ENCODE measurements around the gene FYN.

FYN gene

GRCh38 chr6:111766201-111766857, 106.9 kb downstream of the FYN start:
- H3K4me3 Mint-ChIP-seq, result peak overlapping the region; percentile 67
- H3K27me3 Mint-ChIP-seq, result no peaks in the 10 kb centered on the region
- peaks cover 99% of the 10 kb centered on the region for H3K4me1 Mint-ChIP-seq (ENCODE audit: low read depth)
- no peaks in the 10 kb centered on the region for H3K9me3 Mint-ChIP-seq (ENCODE audit: low read depth)
- peak overlapping the region; percentile 100 for H3K27ac Mint-ChIP-seq
- peaks cover 35% of the 10 kb centered on the region for H3K36me3 Mint-ChIP-seq

DNA sequence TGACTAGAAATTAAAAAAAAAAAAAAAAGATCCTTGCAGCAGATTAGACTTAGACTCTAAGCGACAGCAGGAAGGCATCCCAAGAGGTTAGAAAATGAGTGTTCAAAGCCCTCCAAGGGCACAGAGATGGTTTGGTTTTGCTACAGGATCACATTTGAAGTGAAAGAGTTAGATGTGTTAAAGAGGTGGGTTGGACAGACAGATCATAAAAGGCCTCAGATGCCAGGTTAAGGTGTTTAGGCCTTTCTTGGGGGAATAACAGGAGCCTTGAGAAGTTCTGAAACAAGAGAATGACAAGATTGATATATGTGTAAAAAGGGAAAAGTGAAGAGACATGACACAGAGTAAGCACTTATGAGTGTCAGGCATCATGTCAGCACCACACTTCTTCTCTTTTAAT, 107.5 kb downstream of the FYN start:
- Mint-ChIP-seq H3K27ac (peak overlapping the region; percentile 100), H3K4me1 (ENCODE audit: low read depth) (peaks cover 99% of the 10 kb centered on the region), H3K4me3 (peak overlapping the region; percentile 67), H3K9me3 (ENCODE audit: low read depth) (no peaks in the 10 kb centered on the region), H3K36me3 (peaks cover 37% of the 10 kb centered on the region), H3K27me3 (no peaks in the 10 kb centered on the region)

DNA sequence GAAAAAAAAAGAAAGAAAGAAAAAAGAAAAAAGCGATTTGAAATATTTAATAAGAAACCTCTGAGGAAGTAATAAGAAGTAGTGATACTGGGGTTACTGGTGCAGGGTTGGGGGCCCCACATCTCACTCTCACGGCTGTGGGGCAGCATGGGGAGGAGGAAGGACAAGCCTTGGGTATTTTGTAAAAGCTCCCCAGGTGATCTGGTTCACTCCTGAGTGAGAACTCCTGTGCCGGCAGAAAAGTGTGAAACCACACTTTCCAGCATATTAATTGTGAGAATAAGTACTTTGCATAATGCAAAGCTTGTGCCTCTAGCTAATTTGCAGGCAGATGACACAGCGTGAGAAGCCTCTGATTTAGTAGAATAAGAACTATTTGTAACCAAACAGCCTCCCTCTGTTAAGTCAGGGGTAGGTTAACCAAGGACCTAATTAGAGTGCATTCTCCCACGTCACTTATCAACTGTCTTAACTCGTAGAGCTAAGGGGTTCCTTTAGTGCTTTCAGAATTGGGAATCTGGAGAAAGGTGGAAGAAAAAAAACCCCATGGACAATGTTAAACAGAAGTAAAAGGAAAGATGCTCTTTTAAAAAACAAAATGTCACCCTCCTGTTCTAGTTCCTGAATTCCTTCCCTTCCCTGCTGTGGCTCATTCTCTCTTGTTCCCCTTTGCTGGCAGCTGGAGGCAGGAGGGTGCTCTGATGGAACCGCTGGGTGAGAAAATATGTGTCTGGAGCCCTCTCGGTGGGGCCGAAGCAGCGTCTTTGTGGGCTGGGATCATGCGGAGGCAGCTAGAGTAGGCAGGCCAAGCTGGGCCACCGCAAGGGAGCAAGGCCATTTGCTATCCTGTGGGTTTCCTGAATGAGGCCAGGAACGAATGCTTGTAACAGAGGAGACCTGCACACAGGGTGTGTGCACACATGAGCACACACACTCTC, 108.7 kb downstream of the FYN start:
- H3K9me3 Mint-ChIP-seq (ENCODE audit: low read depth), result no peaks in the 10 kb centered on the region
- no peaks in the 10 kb centered on the region for H3K27me3 Mint-ChIP-seq
- H3K27ac Mint-ChIP-seq, result peak overlapping the region; percentile 100
- H3K4me1 Mint-ChIP-seq (ENCODE audit: low read depth), result peaks cover 99% of the 10 kb centered on the region
- peak overlapping the region; percentile 75 for H3K4me3 Mint-ChIP-seq
- peaks cover 30% of the 10 kb centered on the region for H3K36me3 Mint-ChIP-seq

DNA sequence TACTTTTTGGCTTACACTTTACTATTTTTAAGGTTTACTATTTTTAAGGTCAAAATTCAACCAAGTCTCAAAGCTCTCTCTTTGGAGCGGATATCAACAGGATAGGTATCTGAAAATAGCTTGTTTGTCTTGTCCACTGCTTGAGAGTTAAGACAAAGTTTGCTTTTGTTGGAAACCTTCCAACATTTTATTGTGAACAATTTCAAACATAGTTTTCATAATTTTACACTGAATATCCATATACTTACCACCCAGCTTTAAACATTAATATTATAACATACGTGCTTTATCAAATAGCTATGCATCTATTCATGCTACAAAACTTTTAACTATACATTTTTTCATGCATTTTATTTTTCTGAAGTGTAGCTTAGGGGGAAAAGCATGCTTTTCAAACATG, 109.9 kb downstream of the FYN start:
- H3K4me1 Mint-ChIP-seq (ENCODE audit: low read depth), result peaks cover 99% of the 10 kb centered on the region
- no peaks in the 10 kb centered on the region for H3K27me3 Mint-ChIP-seq
- H3K36me3 Mint-ChIP-seq, result peaks cover 36% of the 10 kb centered on the region
- H3K9me3 Mint-ChIP-seq (ENCODE audit: low read depth), result no peaks in the 10 kb centered on the region
- H3K27ac Mint-ChIP-seq, result peak overlapping the region; percentile 100
- H3K4me3 Mint-ChIP-seq, result peak overlapping the region; percentile 75

DNA sequence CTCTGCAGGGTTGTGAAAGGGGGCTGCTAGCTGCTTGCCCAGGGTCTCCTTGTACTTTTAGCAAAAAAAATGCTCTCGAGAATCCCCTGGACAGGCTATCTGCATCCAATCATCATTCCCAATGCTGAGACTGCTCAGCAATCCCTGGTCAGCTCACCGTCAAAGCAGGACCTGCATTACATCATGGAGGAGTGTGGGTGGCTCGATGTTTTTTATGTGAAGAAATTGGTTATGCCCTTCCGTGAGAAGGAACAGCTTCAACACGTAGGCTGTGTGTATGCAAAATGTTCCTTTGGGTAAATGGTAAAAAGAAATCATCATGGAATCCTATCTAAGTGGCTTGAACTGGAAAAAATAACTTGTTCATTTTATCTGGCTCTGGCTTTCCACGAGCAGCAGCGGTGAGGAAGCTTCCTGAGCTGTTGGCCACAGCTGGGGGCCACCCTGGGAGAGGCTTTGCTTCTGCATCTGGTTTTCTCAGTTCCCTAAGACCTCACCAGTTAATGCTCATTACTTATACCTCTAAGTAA, 111.4 kb downstream of the FYN start:
- Mint-ChIP-seq H3K4me3 (peak overlapping the region; percentile 75), H3K27me3 (no peaks in the 10 kb centered on the region), H3K9me3 (ENCODE audit: low read depth) (no peaks in the 10 kb centered on the region), H3K4me1 (ENCODE audit: low read depth) (peaks cover 99% of the 10 kb centered on the region), H3K27ac (peak overlapping the region; percentile 100), H3K36me3 (peaks cover 46% of the 10 kb centered on the region)

GRCh38 chr6:111761212-111761611, 112.0 kb downstream of the FYN start:
- Mint-ChIP-seq H3K36me3 (peaks cover 42% of the 10 kb centered on the region), H3K4me1 (ENCODE audit: low read depth) (peaks cover 96% of the 10 kb centered on the region), H3K4me3 (peak overlapping the region; percentile 75), H3K27me3 (no peaks in the 10 kb centered on the region), H3K9me3 (ENCODE audit: low read depth) (no peaks in the 10 kb centered on the region), H3K27ac (peak overlapping the region; percentile 100)

DNA sequence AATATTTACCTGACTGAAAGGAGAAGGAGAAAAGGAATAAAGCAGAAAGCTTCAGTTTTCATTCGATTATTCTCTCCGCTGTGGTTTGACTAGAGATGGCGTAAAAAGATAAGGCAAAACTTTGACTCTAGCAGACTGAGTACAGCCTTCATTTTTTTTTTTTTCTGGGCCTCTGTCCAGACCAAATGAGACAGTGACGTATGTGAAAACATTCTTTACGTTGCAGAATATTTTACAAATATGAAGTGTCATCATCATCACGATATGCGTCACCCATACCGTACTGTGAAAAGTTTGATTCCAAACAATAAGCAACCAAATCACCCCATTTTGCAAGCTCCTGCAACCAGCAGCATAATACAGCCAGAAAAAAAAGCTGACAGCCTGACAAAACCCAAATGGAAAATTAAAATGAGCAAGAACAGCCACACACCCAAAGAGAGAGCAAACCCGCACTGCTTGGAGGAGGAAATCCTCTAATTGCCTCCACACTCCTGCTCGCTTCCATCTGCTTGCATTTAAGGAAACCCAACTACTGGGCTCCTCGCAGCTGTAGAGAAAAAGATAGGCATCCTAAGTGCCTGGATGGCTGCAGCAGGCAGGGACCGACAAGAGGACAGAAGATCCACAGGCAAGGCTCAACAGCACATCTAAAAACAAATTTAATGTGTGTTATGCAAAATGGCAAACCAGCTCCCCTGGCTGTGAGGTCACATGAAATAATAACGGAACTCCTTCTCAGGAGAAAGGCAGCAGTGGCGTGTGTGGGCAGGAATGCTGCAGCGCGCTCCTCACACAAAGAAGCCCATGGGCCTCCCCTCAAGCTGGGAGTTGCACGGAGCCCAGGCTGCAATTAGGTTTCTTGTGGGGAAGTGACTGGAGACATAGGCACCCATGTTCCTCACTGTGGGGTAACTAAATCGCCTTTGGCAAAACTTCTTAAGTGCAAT, 113.1 kb downstream of the FYN start:
- Mint-ChIP-seq H3K36me3 (peaks cover 43% of the 10 kb centered on the region), H3K27ac (peak overlapping the region; percentile 100), H3K27me3 (no peaks in the 10 kb centered on the region), H3K9me3 (ENCODE audit: low read depth) (no peaks in the 10 kb centered on the region), H3K4me1 (ENCODE audit: low read depth) (peaks cover 96% of the 10 kb centered on the region), H3K4me3 (peak overlapping the region; percentile 91)

DNA sequence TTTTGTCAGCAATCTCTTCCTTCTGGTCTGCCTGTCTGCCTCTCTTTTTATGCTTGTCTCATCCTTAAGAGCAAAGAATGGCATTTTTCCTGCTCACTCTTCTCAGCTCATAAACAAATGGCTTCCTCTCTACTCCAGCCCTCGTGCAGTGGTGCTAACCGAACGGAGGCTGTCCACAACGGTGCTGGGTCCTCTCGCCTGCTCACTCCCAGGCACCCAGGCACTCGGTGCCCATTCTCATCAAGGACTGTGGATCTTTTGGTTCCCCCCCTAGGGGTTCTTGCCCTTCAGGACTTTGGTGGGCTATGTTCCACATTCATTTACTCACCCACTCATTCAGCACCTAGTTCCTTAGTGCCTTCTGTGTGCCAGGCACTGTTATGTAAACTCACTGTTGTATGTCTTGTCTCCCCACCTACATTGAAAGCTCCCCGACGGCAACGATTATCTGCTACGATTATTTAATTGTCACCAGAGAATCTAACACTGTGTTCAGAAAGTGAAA, 113.9 kb downstream of the FYN start:
- H3K4me3 Mint-ChIP-seq, result peak overlapping the region; percentile 91
- no peaks in the 10 kb centered on the region for H3K9me3 Mint-ChIP-seq (ENCODE audit: low read depth)
- H3K4me1 Mint-ChIP-seq (ENCODE audit: low read depth), result peaks cover 96% of the 10 kb centered on the region
- peak overlapping the region; percentile 100 for H3K27ac Mint-ChIP-seq
- H3K36me3 Mint-ChIP-seq, result peaks cover 41% of the 10 kb centered on the region
- H3K27me3 Mint-ChIP-seq, result no peaks in the 10 kb centered on the region

- no peaks in the 10 kb centered on the region for H3K27me3 Mint-ChIP-seq
- peak overlapping the region; percentile 100 for H3K27ac Mint-ChIP-seq
Observed at GRCh38 chr6:111758608-111759329, 114.5 kb downstream of the FYN start.

GRCh38 chr6:111757342-111757741, 115.9 kb downstream of the FYN start:
- Mint-ChIP-seq H3K27me3 (no peaks in the 10 kb centered on the region), H3K36me3 (peaks cover 56% of the 10 kb centered on the region), H3K4me3 (peak overlapping the region; percentile 91), H3K4me1 (ENCODE audit: low read depth) (peaks cover 97% of the 10 kb centered on the region), H3K9me3 (ENCODE audit: low read depth) (peaks cover 1% of the 10 kb centered on the region), H3K27ac (peak overlapping the region; percentile 100)

More at GRCh38 chr6:111758608-111759329, 114.5 kb downstream of the FYN start:
- H3K4me1 Mint-ChIP-seq (ENCODE audit: low read depth), result peaks cover 97% of the 10 kb centered on the region
- H3K9me3 Mint-ChIP-seq (ENCODE audit: low read depth), result no peaks in the 10 kb centered on the region
- peak overlapping the region; percentile 91 for H3K4me3 Mint-ChIP-seq
- H3K36me3 Mint-ChIP-seq, result peaks cover 48% of the 10 kb centered on the region

DNA sequence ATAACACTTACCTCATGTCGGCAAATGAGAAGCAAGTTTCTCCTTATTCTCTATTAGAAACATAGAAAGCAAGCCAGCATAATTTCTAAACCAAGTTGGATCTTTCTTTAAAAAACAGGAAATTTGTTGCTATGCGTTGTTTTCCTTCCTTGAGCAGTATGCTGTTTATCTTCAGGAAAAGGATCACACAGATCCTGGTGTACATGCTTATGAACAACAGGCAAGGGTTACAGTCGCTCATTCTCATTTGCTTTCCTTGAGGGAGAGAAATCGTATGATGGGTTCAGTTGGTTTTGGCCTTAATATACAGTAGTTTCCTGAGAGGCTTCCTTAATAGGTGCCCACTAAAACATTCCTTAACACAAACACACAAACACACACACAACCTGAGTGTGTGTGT, 118.8 kb downstream of the FYN start:
- Mint-ChIP-seq H3K27me3 (no peaks in the 10 kb centered on the region), H3K36me3 (peaks cover 62% of the 10 kb centered on the region), H3K4me3 (peak overlapping the region; percentile 84), H3K27ac (peak overlapping the region; percentile 97), H3K9me3 (ENCODE audit: low read depth) (peaks cover 9% of the 10 kb centered on the region), H3K4me1 (ENCODE audit: low read depth) (peaks cover 94% of the 10 kb centered on the region)

GRCh38 chr6:111753573-111753972, 119.7 kb downstream of the FYN start:
- H3K27me3 Mint-ChIP-seq, result no peaks in the 10 kb centered on the region
- H3K4me1 Mint-ChIP-seq (ENCODE audit: low read depth), result peaks cover 94% of the 10 kb centered on the region
- H3K27ac Mint-ChIP-seq, result peak overlapping the region; percentile 97
- peaks cover 9% of the 10 kb centered on the region for H3K9me3 Mint-ChIP-seq (ENCODE audit: low read depth)
- peak overlapping the region; percentile 84 for H3K4me3 Mint-ChIP-seq
- H3K36me3 Mint-ChIP-seq, result peaks cover 54% of the 10 kb centered on the region

DNA sequence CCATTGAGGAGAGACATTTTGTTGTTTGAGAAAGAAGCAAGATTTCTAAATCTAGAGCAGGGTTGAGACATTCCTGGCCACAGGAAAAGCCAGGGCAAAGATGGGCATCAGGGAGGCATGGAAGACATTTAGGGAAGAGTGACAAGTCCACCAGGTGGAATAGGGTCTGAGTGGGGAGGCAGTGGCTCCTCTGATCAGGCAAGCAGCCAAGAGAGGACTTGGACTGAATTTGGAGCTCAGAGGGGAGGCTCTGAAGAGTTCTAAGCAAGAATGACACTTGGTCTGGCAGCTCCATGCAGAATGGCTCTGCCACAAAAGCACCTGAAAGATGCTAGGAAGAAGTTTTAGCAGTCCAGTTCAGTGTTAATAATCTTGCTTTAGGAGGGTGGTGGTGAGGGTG, 120.8 kb downstream of the FYN start:
- Mint-ChIP-seq H3K9me3 (ENCODE audit: low read depth) (peaks cover 9% of the 10 kb centered on the region), H3K27me3 (no peaks in the 10 kb centered on the region), H3K27ac (peak overlapping the region; percentile 97), H3K4me3 (peak overlapping the region; percentile 84), H3K36me3 (peaks cover 54% of the 10 kb centered on the region), H3K4me1 (ENCODE audit: low read depth) (peaks cover 94% of the 10 kb centered on the region)
